Right lobe of liver (tissue), 4 donors: ENCODE measurements around the gene GRB10.
A peak's percentile ranks its signal among the peaks of the same experiment; 100 is the strongest.

Source experiments
- CTCF ChIP-seq, 4 donors: fragments of 200-600 bp in 3 of 4; fragments of 450-650 bp in 1 of 4; IDR thresholded peaks; one replicate each; pipeline versions ENCODE4 v1.5.1 to v1.8.0; 2016 to 2022; ENCODE audit warnings: antibody characterized with exemption in 4 of 4, mild to moderate bottlenecking in 2 of 4
- POLR2A ChIP-seq: fragments of 450-650 bp; IDR thresholded peaks from one replicate; pipeline ENCODE4 v1.6.1; 2017; ENCODE audit warnings: antibody characterized with exemption, mild to moderate bottlenecking
- donor health status: DM: no; HTN: no; CAD: no.
- donor health status: DM: no; HTN: no; CAD: no.
- donor health status: DM: no; HTN: yes; CAD: no.

- TF ChIP-seq CTCF (IDR thresholded peaks at IDR 0.05) (peak in 1 of 4 donors; percentile 40), POLR2A (no peak)
These were observed 141.0 kb downstream of the GRB10 start for GRCh38 chr7:50641442-50642405.
